Measurements from ENCODE around the gene CALCOCO2. TPM values are rescaled to one million over a fixed set of nuclear protein-coding genes. Genes with fewer than 3 reads are reported as not detected.

The CALCOCO2 gene
- polyA plus RNA-seq, 2 of the 4 experiments (the other 2 are of a cell fraction), result 71.6 to 194 TPM

Small RNA genes lying within 50 kb of the gene (small RNA-seq; reads per million reads assigned to genes)
- gene AC068531.1 (0 reads per million in 6 experiments), gene RF00263 (0 to 0.04 (median 0) reads per million in 6 experiments)

Other genes starting within 250 kb of the CALCOCO2 start
- gene HOXB3, start 240.8 kb upstream of the CALCOCO2 start, polyA plus RNA-seq (2011; rRNA removed), result 11.6 and 17.0 TPM in 2 replicates
- gene HOXB3, start 240.8 kb upstream of the CALCOCO2 start, polyA plus RNA-seq (2017; fragmentation: RNase III; extraction: RNeasy Plus Mini Kit Qiagen cat#74134 plus additional on column Dnase treatment), result 7.0 to 10.2 TPM (median 8.6 TPM) in 3 replicates
- gene HOXB5, start 237.3 kb upstream of the CALCOCO2 start, polyA plus RNA-seq (2011; rRNA removed), result 2.5 and 2.7 TPM in 2 replicates
- gene HOXB5, start 237.3 kb upstream of the CALCOCO2 start, polyA plus RNA-seq (2017; fragmentation: RNase III; extraction: RNeasy Plus Mini Kit Qiagen cat#74134 plus additional on column Dnase treatment), result 2.1 to 3.0 TPM (median 2.4 TPM) in 3 replicates
- gene HOXB6, start 226.0 kb upstream of the CALCOCO2 start, polyA plus RNA-seq (2011; rRNA removed), result 9.4 and 10.2 TPM in 2 replicates
- gene HOXB6, start 226.0 kb upstream of the CALCOCO2 start, polyA plus RNA-seq (2017; fragmentation: RNase III; extraction: RNeasy Plus Mini Kit Qiagen cat#74134 plus additional on column Dnase treatment), result 12.3 to 14.9 TPM (median 14.7 TPM) in 3 replicates
- gene HOXB7, start 220.0 kb upstream of the CALCOCO2 start, polyA plus RNA-seq (2011; rRNA removed), result 15.4 and 22.3 TPM in 2 replicates
- gene HOXB7, start 220.0 kb upstream of the CALCOCO2 start, polyA plus RNA-seq (2017; fragmentation: RNase III; extraction: RNeasy Plus Mini Kit Qiagen cat#74134 plus additional on column Dnase treatment), result 27.4 to 32.3 TPM (median 27.4 TPM) in 3 replicates
- 8.9 and 11.1 TPM in 2 replicates for gene HOXB8, start 215.7 kb upstream of the CALCOCO2 start, polyA plus RNA-seq (2011; rRNA removed)
- gene HOXB8, start 215.7 kb upstream of the CALCOCO2 start, polyA plus RNA-seq (2017; fragmentation: RNase III; extraction: RNeasy Plus Mini Kit Qiagen cat#74134 plus additional on column Dnase treatment), result 4.6 to 5.8 TPM (median 4.7 TPM) in 3 replicates
- 22.0 and 24.6 TPM in 2 replicates for gene HOXB9, start 204.7 kb upstream of the CALCOCO2 start, polyA plus RNA-seq (2011; rRNA removed)
- 5.6 to 7.3 TPM (median 6.2 TPM) in 3 replicates for gene HOXB9, start 204.7 kb upstream of the CALCOCO2 start, polyA plus RNA-seq (2017; fragmentation: RNase III; extraction: RNeasy Plus Mini Kit Qiagen cat#74134 plus additional on column Dnase treatment)
- gene PRAC1, start 108.5 kb upstream of the CALCOCO2 start, polyA plus RNA-seq (2011; rRNA removed), result not detected in 2 replicates
- not detected in 3 replicates for gene PRAC1, start 108.5 kb upstream of the CALCOCO2 start, polyA plus RNA-seq (2017; fragmentation: RNase III; extraction: RNeasy Plus Mini Kit Qiagen cat#74134 plus additional on column Dnase treatment)
- not detected in 2 replicates for gene PRAC2, start 107.8 kb upstream of the CALCOCO2 start, polyA plus RNA-seq (2011; rRNA removed)
- gene PRAC2, start 107.8 kb upstream of the CALCOCO2 start, polyA plus RNA-seq (2017; fragmentation: RNase III; extraction: RNeasy Plus Mini Kit Qiagen cat#74134 plus additional on column Dnase treatment), result not detected in 3 replicates
- gene HOXB13, start 102.3 kb upstream of the CALCOCO2 start, polyA plus RNA-seq (2011; rRNA removed), result 3.2 and 3.4 TPM in 2 replicates
- 3.0 to 3.5 TPM (median 3.2 TPM) in 3 replicates for gene HOXB13, start 102.3 kb upstream of the CALCOCO2 start, polyA plus RNA-seq (2017; fragmentation: RNase III; extraction: RNeasy Plus Mini Kit Qiagen cat#74134 plus additional on column Dnase treatment)
- gene TTLL6, start 13.8 kb upstream of the CALCOCO2 start, polyA plus RNA-seq (2011; rRNA removed), result 7.8 and 8.9 TPM in 2 replicates
- gene TTLL6, start 13.8 kb upstream of the CALCOCO2 start, polyA plus RNA-seq (2017; fragmentation: RNase III; extraction: RNeasy Plus Mini Kit Qiagen cat#74134 plus additional on column Dnase treatment), result 1.1 to 1.6 TPM (median 1.3 TPM) in 3 replicates
- 287 and 394 TPM in 2 replicates for gene ATP5MC1, start 61.8 kb downstream of the CALCOCO2 start, polyA plus RNA-seq (2011; rRNA removed)
- gene ATP5MC1, start 61.8 kb downstream of the CALCOCO2 start, polyA plus RNA-seq (2017; fragmentation: RNase III; extraction: RNeasy Plus Mini Kit Qiagen cat#74134 plus additional on column Dnase treatment), result 545 to 704 TPM (median 623 TPM) in 3 replicates
- 174 and 196 TPM in 2 replicates for gene UBE2Z, start 77.4 kb downstream of the CALCOCO2 start, polyA plus RNA-seq (2011; rRNA removed)
- gene UBE2Z, start 77.4 kb downstream of the CALCOCO2 start, polyA plus RNA-seq (2017; fragmentation: RNase III; extraction: RNeasy Plus Mini Kit Qiagen cat#74134 plus additional on column Dnase treatment), result 104 to 114 TPM (median 109 TPM) in 3 replicates
- 187 and 209 TPM in 2 replicates for gene SNF8, start 113.8 kb downstream of the CALCOCO2 start, polyA plus RNA-seq (2011; rRNA removed)
- gene SNF8, start 113.8 kb downstream of the CALCOCO2 start, polyA plus RNA-seq (2017; fragmentation: RNase III; extraction: RNeasy Plus Mini Kit Qiagen cat#74134 plus additional on column Dnase treatment), result 298 to 323 TPM (median 320 TPM) in 3 replicates
- 6.1 and 6.3 TPM in 2 replicates for gene GIP, start 137.6 kb downstream of the CALCOCO2 start, polyA plus RNA-seq (2011; rRNA removed)
- 3.5 to 5.2 TPM (median 5.2 TPM) in 3 replicates for gene GIP, start 137.6 kb downstream of the CALCOCO2 start, polyA plus RNA-seq (2017; fragmentation: RNase III; extraction: RNeasy Plus Mini Kit Qiagen cat#74134 plus additional on column Dnase treatment)
- gene IGF2BP1, start 166.3 kb downstream of the CALCOCO2 start, polyA plus RNA-seq (2011; rRNA removed), result 26.2 and 30.1 TPM in 2 replicates
- 38.0 to 42.3 TPM (median 40.3 TPM) in 3 replicates for gene IGF2BP1, start 166.3 kb downstream of the CALCOCO2 start, polyA plus RNA-seq (2017; fragmentation: RNase III; extraction: RNeasy Plus Mini Kit Qiagen cat#74134 plus additional on column Dnase treatment)

Measured in A549 (cell line).